Myocyte (in vitro differentiated cells): ENCODE measurements around the gene AKAP7. TPM values are rescaled to one million over a fixed set of nuclear protein-coding genes. Genes with fewer than 3 reads are reported as not detected.

Experiments
- DNase-seq: peaks from one replicate; pipeline ENCODE4 v3.0.0-alpha.2; 2012; ENCODE audit warnings: low read depth
- total RNA-seq: library from RNA; depleted of rRNA; stranded (reverse); fragments of >200 nt; gene quantifications from 2 replicates; pipeline ENCODE4 v1.2.3, GENCODE V29; 2014

Gene AKAP7
- total RNA-seq, 1 donor from 2014 or later = 4.2 TPM

DNA sequence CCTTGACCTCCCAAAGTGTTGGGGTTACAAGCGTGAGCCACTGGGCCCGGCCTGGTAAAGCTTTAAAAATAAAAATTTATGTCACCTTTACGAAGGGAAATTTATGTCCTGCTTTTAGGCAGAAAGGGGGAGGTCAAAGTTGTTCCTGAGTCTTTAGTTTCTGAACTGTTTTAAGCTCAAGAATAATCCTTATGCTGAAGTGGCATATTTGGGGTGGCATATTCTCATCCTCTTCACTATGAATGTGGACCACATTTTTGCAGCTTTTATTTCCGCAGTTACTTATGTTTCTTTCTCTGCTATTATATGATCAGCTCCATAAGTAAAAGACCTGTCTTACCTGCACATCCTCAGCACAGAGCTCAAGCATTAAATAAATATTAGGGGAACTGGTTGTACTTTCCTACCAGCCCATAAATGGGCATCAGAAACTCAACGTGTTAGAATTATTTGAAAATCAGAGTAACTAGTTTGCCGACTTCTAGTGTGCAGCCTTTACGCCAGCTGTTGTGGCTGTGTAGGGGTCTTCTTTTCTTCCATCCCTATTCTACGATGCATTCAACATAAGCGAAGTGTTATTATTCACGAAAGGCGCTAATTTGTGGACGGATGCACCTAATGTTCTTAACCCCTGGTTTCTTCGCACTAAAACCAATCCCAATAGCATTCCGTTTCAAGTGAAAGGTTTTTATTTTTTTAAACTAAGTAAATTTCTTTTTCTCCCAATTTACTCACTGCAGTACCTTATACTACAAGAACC lies 867 bp upstream of the AKAP7 start:
- DNase-seq = no peak

DNA sequence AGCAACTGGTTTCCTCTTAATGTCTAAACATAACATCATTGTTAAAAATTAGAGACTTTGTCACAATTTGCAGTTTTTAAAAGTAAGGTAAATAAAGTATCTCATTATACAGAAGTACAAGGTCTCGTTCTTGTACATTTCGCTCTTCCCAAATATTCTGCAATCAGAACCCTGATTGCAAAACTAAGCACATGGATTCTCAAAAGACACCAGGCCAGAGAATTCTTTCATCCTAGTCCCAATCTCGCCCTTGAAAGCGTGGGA lies 355 bp upstream of the AKAP7 start:
- no peak for DNase-seq

- peak; percentile 64 for DNase-seq
Measured at GRCh38 chr6:131136021-131136786, 937 bp downstream of the AKAP7 start.

GRCh38 chr6:131139599-131139998 lies 4.3 kb downstream of the AKAP7 start:
- no peak for DNase-seq

DNA sequence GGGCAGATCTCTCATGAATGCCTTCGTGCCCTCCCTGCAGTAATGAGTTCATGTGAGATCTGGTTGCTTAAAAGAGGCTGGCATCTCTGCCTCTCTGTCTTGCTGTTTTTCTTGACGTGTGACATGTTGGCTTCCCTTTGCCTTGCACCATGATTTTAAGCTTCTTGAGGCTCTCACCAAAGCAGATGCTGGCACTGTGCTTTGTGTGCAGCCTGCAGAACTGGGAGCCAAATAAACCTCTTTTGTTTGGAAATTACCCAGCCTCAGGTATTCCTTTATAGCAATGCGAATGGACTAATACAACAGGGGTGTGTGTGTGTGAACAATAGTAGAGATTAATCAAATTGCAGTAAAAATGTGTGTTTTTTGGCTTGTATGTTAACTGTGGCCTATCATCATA lies 8.1 kb downstream of the AKAP7 start:
- DNase-seq = no peak

DNA sequence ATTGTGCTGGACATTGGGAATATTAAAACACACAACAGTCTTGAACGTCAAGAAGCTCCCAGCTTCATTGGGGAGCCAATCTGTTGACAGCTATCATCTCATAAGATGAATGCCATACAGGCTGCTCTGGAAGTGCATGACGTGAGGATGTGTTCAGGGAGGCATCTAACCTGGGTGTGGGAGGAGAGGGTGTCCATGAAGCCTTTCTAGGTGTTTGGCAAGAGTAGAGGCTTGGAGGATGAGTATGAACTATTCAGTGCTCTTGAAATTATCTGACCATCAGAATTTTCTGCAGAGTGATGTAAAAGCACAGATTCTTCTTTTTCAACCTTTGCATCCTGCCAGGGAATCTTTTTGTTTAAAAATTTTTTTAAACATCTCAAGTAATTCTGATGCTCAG lies 11.6 kb downstream of the AKAP7 start:
- DNase-seq = no peak

DNA sequence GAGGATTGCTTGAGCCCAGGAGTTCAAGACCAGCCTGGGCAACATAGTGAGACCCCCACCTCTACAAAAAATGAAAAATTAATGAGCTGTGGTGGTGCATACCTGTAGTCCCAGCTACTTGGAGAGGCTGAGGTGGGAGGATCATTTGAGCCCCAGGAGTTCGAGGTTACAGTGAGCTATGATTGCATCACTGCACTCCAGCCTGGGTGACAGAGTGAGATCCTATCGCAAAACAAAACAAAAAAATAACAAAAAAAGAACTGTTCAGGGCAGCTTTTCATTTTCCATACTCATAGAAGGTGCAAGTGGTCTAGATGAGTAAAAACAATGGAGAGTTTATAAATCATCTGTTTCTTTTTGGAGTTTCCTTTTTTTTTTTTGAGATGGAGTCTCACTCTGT lies 21.1 kb downstream of the AKAP7 start:
- no peak for DNase-seq

DNA sequence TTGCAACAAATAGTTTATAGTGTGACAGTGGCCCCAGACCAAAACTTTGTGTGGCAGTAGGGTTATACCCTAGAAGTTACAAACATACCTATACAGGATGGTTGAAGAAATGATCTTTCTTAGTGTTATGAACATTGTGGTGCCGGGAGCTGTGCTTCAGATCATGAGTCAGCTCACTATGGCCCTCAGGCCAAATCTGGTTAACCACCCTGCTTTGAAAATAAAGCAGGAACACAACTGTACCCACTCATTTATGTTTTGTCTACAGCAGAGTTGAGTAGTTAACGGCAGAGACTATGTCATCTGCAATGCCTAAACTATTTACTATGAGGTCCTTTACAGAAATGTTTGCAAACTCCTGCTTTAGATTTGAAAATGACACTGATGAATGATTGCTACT lies 24.3 kb downstream of the AKAP7 start:
- DNase-seq = peak; percentile 62

GRCh38 chr6:131160254-131160758 lies 25.0 kb downstream of the AKAP7 start:
- no peak for DNase-seq

DNA sequence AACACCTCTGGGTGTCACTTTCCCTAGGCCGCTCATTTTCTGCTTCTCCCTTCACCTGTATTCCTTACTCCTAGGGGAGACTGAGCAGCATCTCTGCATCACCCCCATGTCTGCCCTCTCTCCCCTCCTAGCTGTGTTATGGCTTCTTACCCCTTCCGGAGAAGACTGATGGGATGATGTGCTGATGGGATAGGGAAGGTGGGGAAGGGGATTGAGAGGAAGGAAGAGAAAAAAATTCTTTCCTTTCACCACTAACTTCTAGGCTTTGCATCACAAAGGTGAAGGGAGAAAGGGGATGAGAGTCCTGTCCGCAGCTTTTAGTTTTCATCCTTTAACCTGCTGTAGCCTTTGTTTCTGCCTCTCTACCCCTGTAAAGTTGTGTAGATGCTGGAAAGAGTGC lies 26.7 kb downstream of the AKAP7 start:
- DNase-seq = no peak

GRCh38 chr6:131163886-131164285 lies 28.6 kb downstream of the AKAP7 start:
- DNase-seq = no peak

DNA sequence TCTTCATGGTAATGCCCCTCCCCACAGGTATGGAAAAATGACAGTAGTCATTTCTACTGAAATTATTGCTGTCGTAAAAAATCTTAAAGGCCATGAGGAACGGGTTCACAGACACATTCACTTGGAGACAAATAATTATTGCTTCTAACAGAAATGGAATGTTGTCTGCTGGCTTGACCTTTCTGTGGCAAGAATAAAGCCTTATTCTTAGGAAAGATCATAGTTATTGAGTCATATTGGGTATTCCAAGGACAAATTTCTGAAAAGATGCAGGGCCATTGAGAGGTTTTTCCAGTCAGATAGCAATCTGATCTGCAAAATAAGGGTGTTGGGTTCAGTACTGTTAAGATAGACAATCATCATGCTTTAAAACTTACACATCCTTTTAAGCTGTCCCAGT lies 29.2 kb downstream of the AKAP7 start:
- DNase-seq = no peak

GRCh38 chr6:131167773-131168172 lies 32.5 kb downstream of the AKAP7 start:
- DNase-seq = peak; percentile 6

DNA sequence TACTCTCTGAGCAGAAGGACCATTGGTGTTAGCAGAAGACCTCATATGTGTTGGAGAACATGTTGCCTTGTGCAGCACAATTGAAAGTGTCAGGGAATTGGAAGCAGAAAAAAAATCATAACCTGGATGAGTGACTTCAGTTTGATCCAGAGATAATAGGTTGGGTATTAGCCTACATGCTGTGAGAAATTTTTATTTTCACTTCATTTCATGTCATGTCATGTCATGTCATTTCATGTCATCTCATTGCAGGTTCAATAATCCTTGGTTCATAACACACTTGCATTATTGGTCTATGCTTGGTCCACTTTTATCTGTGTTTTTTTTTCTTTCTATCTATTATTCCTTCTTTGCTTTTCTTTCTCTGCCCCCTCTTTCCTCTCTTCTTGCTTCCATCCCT lies 34.3 kb downstream of the AKAP7 start:
- no peak for DNase-seq

DNA sequence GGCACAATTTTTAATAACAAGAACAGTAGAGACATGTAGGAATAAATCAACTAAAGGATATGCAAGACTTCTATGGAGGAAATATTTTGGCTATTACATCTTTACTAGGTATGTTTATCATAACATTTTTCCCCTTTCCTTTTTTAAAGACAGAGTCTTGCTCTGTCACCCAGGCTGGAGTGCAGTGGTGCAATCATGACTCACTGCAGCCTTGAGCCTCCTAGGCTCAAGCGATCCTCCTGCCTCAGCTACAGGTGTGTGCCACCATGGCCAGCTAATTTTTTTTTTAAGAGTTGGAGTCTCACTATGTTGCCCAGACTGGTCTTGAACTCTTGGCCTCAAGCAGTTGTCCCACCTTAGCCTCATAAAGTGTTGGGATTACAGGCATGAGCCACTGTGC lies 37.0 kb downstream of the AKAP7 start:
- DNase-seq = no peak

GRCh38 chr6:131173680-131174079 lies 38.4 kb downstream of the AKAP7 start:
- no peak for DNase-seq

DNA sequence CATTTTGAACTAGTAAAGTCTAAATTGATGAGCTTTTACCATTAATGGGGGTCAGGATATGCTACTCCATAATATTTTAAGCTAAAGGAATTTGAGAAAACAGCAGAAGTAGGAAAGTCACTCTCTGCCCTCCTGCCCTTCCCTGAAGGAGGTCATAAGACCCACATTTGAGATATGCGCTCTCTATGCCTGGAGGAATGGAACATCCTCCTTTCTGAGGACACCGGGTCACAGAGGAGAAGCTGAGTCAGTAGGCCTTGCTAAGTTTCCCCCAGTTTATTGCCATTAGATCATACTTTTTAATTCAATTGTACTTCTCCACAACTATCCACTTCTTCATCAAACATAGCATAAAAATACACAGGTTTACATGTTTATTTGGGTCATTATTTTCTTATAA lies 40.3 kb downstream of the AKAP7 start:
- no peak for DNase-seq

GRCh38 chr6:131177996-131178395 lies 42.7 kb downstream of the AKAP7 start:
- no peak for DNase-seq

DNA sequence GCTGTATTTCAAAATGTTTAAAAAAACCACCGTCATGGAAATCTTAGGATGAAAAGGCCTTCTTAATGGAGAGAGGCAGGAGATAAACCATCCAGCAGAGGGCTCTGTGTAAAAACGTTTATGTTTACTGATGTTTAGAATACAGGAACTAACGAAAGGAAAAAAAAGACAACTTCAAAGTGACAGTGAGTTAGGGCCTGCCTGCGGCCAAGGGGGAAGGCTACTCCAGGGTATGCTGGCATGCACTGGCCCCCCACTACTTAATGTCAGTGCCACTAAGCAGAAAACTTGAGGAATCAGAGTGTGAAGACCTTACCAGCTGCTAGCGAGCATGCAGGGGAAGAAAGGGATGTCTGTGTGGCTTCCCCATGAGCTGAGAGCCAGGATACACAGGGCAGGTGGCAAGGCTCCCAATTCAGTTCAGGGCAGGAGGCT lies 47.7 kb downstream of the AKAP7 start:
- DNase-seq = peak; percentile 41

DNA sequence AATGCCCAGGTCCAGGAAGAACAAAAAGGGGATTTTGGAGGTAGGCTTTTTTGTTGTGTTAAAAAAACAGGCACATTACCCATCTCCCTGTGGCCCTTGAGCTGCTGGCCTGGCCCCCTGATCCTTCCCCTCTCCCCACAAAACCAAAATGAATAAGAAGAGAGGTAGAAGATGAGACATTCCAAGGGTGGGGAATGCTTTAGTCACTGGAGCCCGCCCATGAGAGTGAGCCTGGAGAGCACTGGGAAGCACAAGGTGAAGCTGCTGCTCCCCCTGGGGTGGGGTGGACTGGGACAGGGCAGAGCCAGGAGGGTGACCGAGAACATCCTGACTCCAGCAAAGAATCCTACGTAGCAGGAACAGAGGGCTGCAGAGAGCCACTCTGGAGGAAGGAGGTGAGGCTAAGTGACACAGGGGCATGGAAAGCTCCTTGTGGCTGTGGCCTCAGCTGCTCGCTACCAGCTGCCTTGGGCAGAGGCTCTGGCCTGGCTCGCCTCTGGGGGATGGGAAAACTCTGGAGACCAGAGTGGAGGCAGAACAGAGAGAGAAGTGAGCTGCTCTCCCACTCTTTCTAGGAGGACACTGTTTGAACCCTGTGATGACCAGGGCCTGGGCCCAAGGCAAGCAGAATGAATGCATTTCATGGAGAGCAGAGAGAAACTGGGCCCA lies 48.3 kb downstream of the AKAP7 start:
- peak; percentile 77 for DNase-seq

GRCh38 chr6:131191590-131191989 lies 56.3 kb downstream of the AKAP7 start:
- peak; percentile 7 for DNase-seq

GRCh38 chr6:131197716-131198115 lies 62.4 kb downstream of the AKAP7 start:
- DNase-seq = no peak
